T-helper 9 cell (primary cell): ENCODE data around the gene ARHGAP9.
A peak's percentile ranks its signal among the peaks of the same experiment; 100 is the strongest.

Source experiments
- DNase-seq: peaks from one replicate; pipeline ENCODE4 v3.0.0-alpha.2; 2020

ARHGAP9 gene

GRCh38 chr12:57471661-57472060 is 8.0 kb downstream of the ARHGAP9 start:
- no peak for DNase-seq

GRCh38 chr12:57470970-57471656 is 8.6 kb downstream of the ARHGAP9 start:
- no peak for DNase-seq

GRCh38 chr12:57470286-57470969 is 9.2 kb downstream of the ARHGAP9 start:
- no peak for DNase-seq

- no peak for DNase-seq
Measured at GRCh38 chr12:57469296-57470164, 10.1 kb downstream of the ARHGAP9 start.

GRCh38 chr12:57467915-57468314 is 11.8 kb downstream of the ARHGAP9 start:
- no peak for DNase-seq

- no peak for DNase-seq
Measured at GRCh38 chr12:57467212-57467874, 12.3 kb downstream of the ARHGAP9 start.

GRCh38 chr12:57465747-57466505 is 13.7 kb downstream of the ARHGAP9 start:
- no peak for DNase-seq

- no peak for DNase-seq
Measured at GRCh38 chr12:57465030-57465746, 14.5 kb downstream of the ARHGAP9 start.

- DNase-seq: no peak
Measured at GRCh38 chr12:57464569-57464968, 15.1 kb downstream of the ARHGAP9 start.

- no peak for DNase-seq
Measured at GRCh38 chr12:57462912-57463253, 16.8 kb downstream of the ARHGAP9 start.

- peak; percentile 87 for DNase-seq
Measured at GRCh38 chr12:57462251-57462911, 17.3 kb downstream of the ARHGAP9 start.

- no peak for DNase-seq
Measured at GRCh38 chr12:57461917-57462250, 17.8 kb downstream of the ARHGAP9 start.

- peak; percentile 38 for DNase-seq
Measured at GRCh38 chr12:57461276-57461916, 18.3 kb downstream of the ARHGAP9 start.

GRCh38 chr12:57460841-57461275 is 18.8 kb downstream of the ARHGAP9 start:
- no peak for DNase-seq

- no peak for DNase-seq
Measured at GRCh38 chr12:57460468-57460784, 19.2 kb downstream of the ARHGAP9 start.

- DNase-seq: no peak
Measured at GRCh38 chr12:57459750-57460467, 19.8 kb downstream of the ARHGAP9 start, which contains the start of gene GLI1. Gene GLI1, plus strand, starts transcription at chr12:57459785. Its CDS starts 3,907 bp downstream, at chr12:57463692.

- peak; percentile 88 for DNase-seq
Measured at GRCh38 chr12:57459055-57459749, 20.5 kb downstream of the ARHGAP9 start.

- no peak for DNase-seq
Measured at GRCh38 chr12:57458665-57459054, 21.0 kb downstream of the ARHGAP9 start.
